Upper lobe of left lung (tissue), 4 donors: ENCODE measurements around the gene POLA1.

Experiments
- EP300 ChIP-seq, 4 donors: sonication (generic); formaldehyde crosslinking; IDR thresholded peaks; one replicate each; pipeline ENCODE4 v1.5.1; 2017; ENCODE audit warnings: antibody characterized with exemption in 4 of 4, control low read depth in 2 of 4
- POLR2A ChIP-seq, 4 donors: fragments of 450-650 bp; IDR thresholded peaks; one replicate each; pipeline ENCODE4 v1.5.1; 2016 to 2017; ENCODE audit warnings: antibody characterized with exemption in 4 of 4, mild to moderate bottlenecking in 2 of 4
- POLR2AphosphoS5 ChIP-seq, 2 donors: sonication (generic); formaldehyde crosslinking; IDR thresholded peaks; one replicate each; pipeline ENCODE4 v1.5.1; 2017; ENCODE audit warnings: antibody characterized with exemption in 2 of 2
- TF ChIP-seq, protein P1 (sequence below), 6 experiments: fragments of 450-650 bp in 4 of 6; fragments of 200-600 bp in 2 of 6; sonication (generic) in 2 of 6; IDR thresholded peaks; one replicate each; pipeline ENCODE4 v1.5.1; 2016 to 2019; ENCODE audit warnings: antibody characterized with exemption in 6 of 6

DNA sequence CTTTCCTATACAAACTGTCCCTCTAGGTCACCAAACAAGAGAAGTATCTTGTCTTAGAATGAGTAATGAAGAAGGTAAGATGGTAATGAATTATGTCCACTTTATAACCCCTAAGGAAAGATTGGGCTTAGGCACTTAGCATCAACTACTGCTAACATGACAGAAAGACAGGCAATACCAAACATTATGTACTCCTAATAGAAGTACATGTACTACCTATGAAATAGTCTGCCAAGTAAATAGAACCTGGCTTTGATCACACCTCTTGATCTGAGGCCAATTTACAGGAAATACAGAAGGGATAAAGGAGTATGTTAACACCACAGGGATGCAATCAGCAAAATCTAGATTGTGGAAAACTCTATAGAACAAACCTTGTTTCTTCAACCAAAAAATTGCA is 32.4 kb upstream of the POLA1 start:
- TF ChIP-seq, protein P1, sequence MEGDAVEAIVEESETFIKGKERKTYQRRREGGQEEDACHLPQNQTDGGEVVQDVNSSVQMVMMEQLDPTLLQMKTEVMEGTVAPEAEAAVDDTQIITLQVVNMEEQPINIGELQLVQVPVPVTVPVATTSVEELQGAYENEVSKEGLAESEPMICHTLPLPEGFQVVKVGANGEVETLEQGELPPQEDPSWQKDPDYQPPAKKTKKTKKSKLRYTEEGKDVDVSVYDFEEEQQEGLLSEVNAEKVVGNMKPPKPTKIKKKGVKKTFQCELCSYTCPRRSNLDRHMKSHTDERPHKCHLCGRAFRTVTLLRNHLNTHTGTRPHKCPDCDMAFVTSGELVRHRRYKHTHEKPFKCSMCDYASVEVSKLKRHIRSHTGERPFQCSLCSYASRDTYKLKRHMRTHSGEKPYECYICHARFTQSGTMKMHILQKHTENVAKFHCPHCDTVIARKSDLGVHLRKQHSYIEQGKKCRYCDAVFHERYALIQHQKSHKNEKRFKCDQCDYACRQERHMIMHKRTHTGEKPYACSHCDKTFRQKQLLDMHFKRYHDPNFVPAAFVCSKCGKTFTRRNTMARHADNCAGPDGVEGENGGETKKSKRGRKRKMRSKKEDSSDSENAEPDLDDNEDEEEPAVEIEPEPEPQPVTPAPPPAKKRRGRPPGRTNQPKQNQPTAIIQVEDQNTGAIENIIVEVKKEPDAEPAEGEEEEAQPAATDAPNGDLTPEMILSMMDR (IDR thresholded peaks at IDR 0.05) = no peak
- TF ChIP-seq POLR2AphosphoS5 (IDR thresholded peaks at IDR 0.05) = no peak
- no peak for TF ChIP-seq EP300 (IDR thresholded peaks at IDR 0.05)
- TF ChIP-seq POLR2A (IDR thresholded peaks at IDR 0.05) = no peak
